A549 (cell line): ENCODE measurements around the gene PSMD2. TPM values are rescaled to one million over a fixed set of nuclear protein-coding genes. Genes with fewer than 3 reads are reported as not detected.
A peak's percentile ranks its signal among the peaks of the same experiment; 100 is the strongest.

Source experiments
- ATAC-seq, 2 experiments: fragments of 200-7000 bp in 1 of 2; fragments of >200 bp in 1 of 2; cut with Nextera tagmentation in 1 of 2; cut with Tn5 transposase in 1 of 2; 3 replicates each; pipeline versions ENCODE4 v1.8.0 to v1.9.1; 2018 to 2020; ENCODE audit warnings: mild to moderate bottlenecking in 1 of 2, moderate library complexity in 1 of 2
- CTCF ChIA-PET: fragments of 300-600 bp; sonication (Branson Sonifier 250); formaldehyde crosslinking; extraction: SDS; loops from one replicate; lab custom pipeline; 2021; ENCODE audit warnings: antibody characterized with exemption, inconsistent platforms; lab: Yijun Ruan, JAX
- POLR2A ChIA-PET: fragments of 350-600 bp; formaldehyde crosslinking; extraction: SDS; loops from one replicate; lab custom pipeline; 2021; ENCODE audit warnings: antibody characterized with exemption, inconsistent platforms; lab: Yijun Ruan, JAX
- DNase-seq, 2 experiments: peaks; one replicate each; pipeline versions ENCODE4 v3.0.0 to v3.0.0-alpha.2; 2011 to 2016; ENCODE audit warnings: low read depth in 1 of 2, low spot score in 1 of 2
- FAIRE-seq: peaks from 2 replicates; lab custom pipeline; 2011; peaks lifted over from hg19 to GRCh38; lab: Jason Lieb, UNC
- H3K27ac ChIP-seq, 2 experiments: fragments of >200 bp; sonication (Bioruptor Twin); formaldehyde crosslinking; 3 replicates each; pipeline ENCODE4 v1.5.1; 2016 to 2017
- H3K4me1 ChIP-seq: fragments of >200 bp; sonication (Bioruptor Twin); formaldehyde crosslinking; 3 replicates; pipeline ENCODE4 v1.6.1; 2016
- H3K4me2 ChIP-seq: fragments of >200 bp; sonication (Bioruptor Twin); formaldehyde crosslinking; 3 replicates; pipeline ENCODE4 v1.6.1; 2016
- H3K4me3 ChIP-seq: fragments of >200 bp; sonication (Bioruptor Twin); formaldehyde crosslinking; 3 replicates; pipeline ENCODE4 v1.5.1; 2016
- H3K9me3 ChIP-seq: fragments of >200 bp; sonication (Bioruptor Twin); formaldehyde crosslinking; 3 replicates; pipeline ENCODE4 v1.6.1; 2016
- BCL3 ChIP-seq: fragments of >200 bp; sonication (Bioruptor Twin); formaldehyde crosslinking; IDR thresholded peaks from 3 replicates; pipeline ENCODE4 v1.6.1; 2016
- CBX2 ChIP-seq: fragments of 200-600 bp; sonication (generic); IDR thresholded peaks from 2 replicates; pipeline ENCODE4 v1.6.1; 2016; ENCODE audit warnings: low read depth, mild to moderate bottlenecking, borderline replicate concordance
- CBX8 ChIP-seq: fragments of 200-600 bp; sonication (generic); IDR thresholded peaks from 2 replicates; pipeline ENCODE4 v1.6.1; 2016
- CHD4 ChIP-seq: fragments of 200-600 bp; sonication (generic); IDR thresholded peaks from 2 replicates; pipeline ENCODE4 v1.6.1; 2016; ENCODE audit warnings: antibody characterized with exemption, mild to moderate bottlenecking, borderline replicate concordance
- EHMT2 ChIP-seq: fragments of 200-600 bp; sonication (generic); IDR thresholded peaks from 2 replicates; pipeline ENCODE4 v1.6.1; 2016; ENCODE audit warnings: antibody characterized with exemption, low read depth, mild to moderate bottlenecking, moderate library complexity
- FOSB ChIP-seq: fragments of 250-450 bp; sonication (Bioruptor Pico); IDR thresholded peaks from 2 replicates; pipeline ENCODE4 v1.5.0; 2020; ENCODE audit warnings: mild to moderate bottlenecking, moderate library complexity
- HES2 ChIP-seq: fragments of >200 bp; sonication (Bioruptor Twin); formaldehyde crosslinking; IDR thresholded peaks from 2 replicates; pipeline ENCODE4 v1.6.1; 2016
- HEYL ChIP-seq: fragments of 250-450 bp; sonication (Bioruptor Pico); IDR thresholded peaks from 2 replicates; pipeline ENCODE4 v1.8.0; 2021; ENCODE audit warnings: mild to moderate bottlenecking, moderate library complexity
- HOXA7 ChIP-seq: fragments of 250-450 bp; sonication (Bioruptor Pico); IDR thresholded peaks from 2 replicates; pipeline ENCODE4 v1.5.0; 2020; ENCODE audit warnings: mild to moderate bottlenecking, moderate library complexity
- HOXB5 ChIP-seq: fragments of 250-450 bp; sonication (Bioruptor Pico); IDR thresholded peaks from 2 replicates; pipeline ENCODE4 v1.5.0; 2020; ENCODE audit warnings: mild to moderate bottlenecking, moderate library complexity
- JUN ChIP-seq, 2 experiments: fragments of >200 bp; sonication (Bioruptor Twin); formaldehyde crosslinking; IDR thresholded peaks; 2 replicates in 1 of 2; 3 replicates in 1 of 2; pipeline ENCODE4 v1.6.1; 2016 to 2017
- JUNB ChIP-seq: fragments of >200 bp; sonication (Bioruptor Twin); formaldehyde crosslinking; IDR thresholded peaks from 2 replicates; pipeline ENCODE4 v1.6.1; 2016
- KDM1A ChIP-seq: fragments of 200-600 bp; sonication (generic); IDR thresholded peaks from 2 replicates; pipeline ENCODE4 v1.6.1; 2016; ENCODE audit warnings: low read depth, mild to moderate bottlenecking
- MYC ChIP-seq: IDR thresholded peaks from 2 replicates; pipeline ENCODE4 v1.6.1; 2012; ENCODE audit warnings: mild to moderate bottlenecking, inconsistent platforms, low read length, improper control_type of control experiment, borderline replicate concordance
- NFE2L2 ChIP-seq: fragments of 150-350 bp; conservative IDR thresholded peaks from 2 replicates; pipeline ENCODE4 v1.6.1; 2014; ENCODE audit warnings: low read length
- NPAS2 ChIP-seq: fragments of 250-450 bp; sonication (Bioruptor Pico); IDR thresholded peaks from 2 replicates; pipeline ENCODE4 v1.8.0; 2022; ENCODE audit warnings: mild to moderate bottlenecking, moderate library complexity, borderline replicate concordance
- PBX3 ChIP-seq: IDR thresholded peaks from 2 replicates; pipeline ENCODE4 v1.6.1; 2012
- PHF8 ChIP-seq: fragments of 200-600 bp; sonication (generic); IDR thresholded peaks from 2 replicates; pipeline ENCODE4 v1.6.1; 2016; ENCODE audit warnings: low read depth, mild to moderate bottlenecking, antibody characterized with exemption, moderate library complexity, borderline replicate concordance
- POLR2A ChIP-seq: IDR thresholded peaks from 2 replicates; pipeline ENCODE4 v1.6.1; 2012; ENCODE audit warnings: mild to moderate bottlenecking, low read length
- POLR2AphosphoS2 ChIP-seq: conservative IDR thresholded peaks from 2 replicates; pipeline ENCODE4 v1.6.1; 2012; ENCODE audit warnings: low read length, improper control_type of control experiment, inconsistent platforms
- RARB ChIP-seq: fragments of 250-450 bp; sonication (Bioruptor Pico); IDR thresholded peaks from 2 replicates; pipeline ENCODE4 v1.8.0; 2021; ENCODE audit warnings: mild to moderate bottlenecking, moderate library complexity
- RCOR1 ChIP-seq: fragments of 150-350 bp; IDR thresholded peaks from 2 replicates; pipeline ENCODE4 v1.6.1; 2014; ENCODE audit warnings: antibody characterized with exemption, low read length, low read depth
- RFX5 ChIP-seq: fragments of 450-650 bp; IDR thresholded peaks from 2 replicates; pipeline ENCODE4 v1.7.1; 2014; ENCODE audit warnings: antibody characterized with exemption, mild to moderate bottlenecking, moderate library complexity
- ZC3H11A ChIP-seq: fragments of 450-650 bp; IDR thresholded peaks from 2 replicates; pipeline ENCODE4 v1.6.1; 2014; ENCODE audit warnings: antibody characterized with exemption, mild to moderate bottlenecking
- ZFP36 ChIP-seq: fragments of 450-650 bp; IDR thresholded peaks from 2 replicates; pipeline ENCODE4 v1.6.1; 2014; ENCODE audit warnings: borderline replicate concordance; ENCODE audit not compliant: partially characterized antibody
- ZSCAN20 ChIP-seq: fragments of 250-450 bp; sonication (Bioruptor Pico); IDR thresholded peaks from 2 replicates; pipeline ENCODE4 v1.8.0; 2022; ENCODE audit warnings: mild to moderate bottlenecking, moderate library complexity
- WGBS: methylation state at CpG from one replicate; pipeline ENCODE4 v1.1.6; 2017; ENCODE audit errors: missing lambda C conversion rate; 5-methylcytosine and 5-hydroxymethylcytosine counted together
- polyA plus RNA-seq, 4 experiments: library from polyadenylated mRNA; depleted of rRNA in 3 of 4; stranded (reverse); fragments of >200 nt; fragmentation: RNase III in 1 of 4; extraction: RNeasy Plus Mini Kit Qiagen cat#74134 plus additional on column Dnase treatment in 1 of 4; gene quantifications; 2 replicates in 3 of 4; 3 replicates in 1 of 4; pipeline ENCODE4 v1.2.3, GENCODE V29; 2011 to 2017
- TF ChIP-seq, protein P1 (sequence below): IDR thresholded peaks from 2 replicates; pipeline ENCODE4 v1.6.1; 2012
- TF ChIP-seq, protein P2 (sequence below): fragments of 250-450 bp; sonication (Bioruptor Pico); IDR thresholded peaks from 2 replicates; pipeline ENCODE4 v1.5.0; 2020; ENCODE audit warnings: low read depth, mild to moderate bottlenecking, moderate library complexity

The PSMD2 gene
- polyA plus RNA-seq, 2 of the 4 experiments (the other 2 are of a cell fraction): 267 to 541 TPM

DNA sequence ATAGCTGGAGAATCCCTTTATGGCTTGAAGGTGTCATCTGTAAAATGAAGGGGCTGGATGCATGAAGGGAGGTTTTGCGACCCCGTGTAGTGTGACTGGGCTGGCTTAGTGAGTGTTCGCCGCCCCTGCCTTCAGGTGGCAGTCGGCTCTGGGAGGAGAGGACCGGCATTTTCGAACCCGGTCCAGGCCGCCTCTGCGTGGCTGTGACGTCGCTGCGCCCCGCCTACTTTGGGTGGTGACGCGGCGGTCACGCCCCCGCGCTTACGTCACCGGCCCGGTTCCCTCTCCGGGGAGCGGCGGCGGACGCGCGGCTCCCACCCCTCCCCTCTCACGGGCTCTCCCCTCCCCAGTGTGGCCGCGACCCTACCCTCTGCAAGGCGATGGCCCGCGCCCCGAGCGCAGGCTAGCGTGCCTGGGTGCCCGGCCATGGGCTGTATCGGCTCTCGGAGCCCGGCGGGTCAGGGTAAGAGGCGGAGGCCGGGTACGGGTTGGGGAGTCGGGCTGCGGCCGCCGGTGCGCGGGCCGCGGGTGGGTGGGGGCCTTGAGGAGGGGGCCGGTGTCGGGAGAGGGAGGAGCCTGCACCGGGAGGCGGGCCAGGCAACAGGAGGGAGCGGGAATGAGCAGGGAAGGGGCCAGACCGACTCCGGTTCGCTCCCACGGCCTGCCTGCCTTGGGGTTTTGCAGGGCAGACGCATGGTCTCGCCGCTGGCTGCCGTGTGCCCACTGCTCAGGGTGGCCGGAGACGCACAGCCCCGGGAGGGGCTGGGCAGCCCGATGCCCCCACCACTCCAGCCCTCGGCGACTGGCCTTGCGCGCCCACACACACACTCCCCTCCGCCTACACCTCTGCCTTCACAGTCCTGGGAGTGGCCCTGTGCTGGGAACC lies 36.9 kb downstream of the PSMD2 start:
- ATAC-seq (peak; percentile 58 to 73), DNase-seq (peak; percentile 50 to 82), FAIRE-seq (no peak)
- POLR2A ChIA-PET: no interaction called here
- peak overlapping the region; percentile 91 for H3K4me3 ChIP-seq
- H3K9me3 ChIP-seq: no peaks in the 10 kb centered on the region
- WGBS: 11% methylated on average over 17 of the region's 77 CpGs
- no peak for TF ChIP-seq JUNB
- TF ChIP-seq PHF8: peak; percentile 40; the same call in 1 of the 2 replicates
- peak; percentile 78 for TF ChIP-seq FOSB (CRISPR knock-in tag)
- TF ChIP-seq POLR2AphosphoS2: peak; percentile 94
- peak; percentile 32; the same call in 1 of the 2 replicates for TF ChIP-seq HOXB5 (CRISPR knock-in tag)
- peak; percentile 24; the same call in 1 of the 2 replicates for TF ChIP-seq POLR2A
- TF ChIP-seq HOXA7 (CRISPR knock-in tag): peak; percentile 60; the same call in 1 of the 2 replicates
- TF ChIP-seq MYC: 0 out of 2 replicates have a peak, but pooled peaks have one; percentile 20
- peak; percentile 84 for TF ChIP-seq PBX3
- TF ChIP-seq, protein P1, sequence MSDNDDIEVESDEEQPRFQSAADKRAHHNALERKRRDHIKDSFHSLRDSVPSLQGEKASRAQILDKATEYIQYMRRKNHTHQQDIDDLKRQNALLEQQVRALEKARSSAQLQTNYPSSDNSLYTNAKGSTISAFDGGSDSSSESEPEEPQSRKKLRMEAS: peak; percentile 20
- no peak for TF ChIP-seq ZC3H11A
- peak; percentile 24; the same call in 1 of the 3 replicates for TF ChIP-seq BCL3
- TF ChIP-seq JUN (IDR thresholded peaks at IDR 0.05): peak in 1 of 2 experiments; percentile 81; a peak in 3 of 5 replicates
- TF ChIP-seq ZSCAN20 (CRISPR knock-in tag): no peak
- H3K27ac ChIP-seq: peak overlapping the region; percentile 94 to 97
- peaks cover 52% of the 10 kb centered on the region; the same call in 2 of the 3 replicates for H3K4me1 ChIP-seq
- peak overlapping the region; percentile 96 for H3K4me2 ChIP-seq
- CTCF ChIA-PET: interaction anchor here (0.7 to 0.9 kb wide), 2 partner anchors 10 to 26 kb away, joined by 3 read pairs; partner anchors contain the start of genes CLCN2 and POLR2H

DNA sequence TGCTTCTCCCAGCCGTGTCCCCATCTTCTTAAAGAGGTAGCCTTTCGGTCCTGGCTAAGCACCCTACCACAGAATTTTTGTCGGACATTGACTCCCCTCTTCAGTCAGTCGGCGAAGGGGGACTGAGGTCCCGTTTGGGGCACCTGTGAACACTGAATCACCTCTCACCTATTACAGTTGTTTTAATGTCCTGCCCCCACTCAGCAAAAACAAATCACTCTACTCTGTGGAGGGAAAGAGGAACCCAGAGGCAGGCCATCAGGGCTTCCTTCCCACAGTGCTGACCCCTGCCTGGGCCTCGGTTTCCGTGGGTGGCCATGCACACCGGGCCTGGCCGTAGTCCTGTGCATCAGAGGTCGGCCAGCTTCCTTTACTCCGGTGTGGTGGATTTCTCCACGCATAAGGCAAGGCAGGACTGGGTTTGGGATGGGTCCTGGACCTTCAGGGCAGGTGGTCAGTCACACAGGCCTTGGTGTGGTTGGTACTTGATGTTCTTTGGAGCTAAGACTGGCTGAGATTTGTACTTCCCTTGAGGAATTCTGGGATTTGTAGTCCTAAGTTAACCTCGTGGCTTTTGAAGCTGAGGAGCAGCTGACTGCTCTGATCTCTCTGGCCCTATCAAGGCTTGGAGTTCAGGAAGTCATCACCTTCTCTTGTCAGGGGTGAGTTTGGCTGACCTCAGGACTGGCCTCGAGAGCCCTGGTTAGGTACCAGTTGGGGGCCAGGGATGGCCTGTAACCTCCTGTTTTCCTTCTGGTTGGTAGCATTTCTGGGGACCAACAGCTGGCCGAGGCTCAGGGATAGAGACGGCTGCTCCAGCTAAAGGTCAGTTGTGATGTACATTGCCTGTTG lies 37.7 kb downstream of the PSMD2 start:
- FAIRE-seq: no peak
- peak in 1 of 2 experiments; percentile 56 for DNase-seq
- no peaks in the 10 kb centered on the region for H3K9me3 ChIP-seq
- peak overlapping the region; percentile 94 to 97 for H3K27ac ChIP-seq
- peak overlapping the region; percentile 91 for H3K4me3 ChIP-seq
- peaks cover 43% of the 10 kb centered on the region; the same call in 2 of the 3 replicates for H3K4me1 ChIP-seq
- H3K4me2 ChIP-seq: peak overlapping the region; percentile 96
- 51% methylated on average over 11 of the region's 17 CpGs for WGBS
- ATAC-seq: peak; percentile 7 to 43; a peak in 4 of 6 replicates
- POLR2A ChIA-PET: no interaction called here
- CTCF ChIA-PET: interaction anchor here (1.0 to 2.6 kb wide), 4 partner anchors 12 to 31 kb away, joined by 3 to 9 read pairs (median 6); no protein-coding TSS in a partner anchor
- no peak for TF ChIP-seq BCL3
- TF ChIP-seq ZFP36: no peak
- no peak for TF ChIP-seq RFX5
- TF ChIP-seq KDM1A: no peak
- no peak for TF ChIP-seq POLR2A
- TF ChIP-seq, protein P1: no peak
- TF ChIP-seq EHMT2: no peak
- no peak for TF ChIP-seq JUN (IDR thresholded peaks at IDR 0.05)
- TF ChIP-seq HES2: no peak
- TF ChIP-seq FOSB (CRISPR knock-in tag): no peak
- TF ChIP-seq CHD4: no peak
- no peak for TF ChIP-seq NFE2L2
- TF ChIP-seq CBX2: no peak
- TF ChIP-seq CBX8: no peak
- TF ChIP-seq, protein P2, sequence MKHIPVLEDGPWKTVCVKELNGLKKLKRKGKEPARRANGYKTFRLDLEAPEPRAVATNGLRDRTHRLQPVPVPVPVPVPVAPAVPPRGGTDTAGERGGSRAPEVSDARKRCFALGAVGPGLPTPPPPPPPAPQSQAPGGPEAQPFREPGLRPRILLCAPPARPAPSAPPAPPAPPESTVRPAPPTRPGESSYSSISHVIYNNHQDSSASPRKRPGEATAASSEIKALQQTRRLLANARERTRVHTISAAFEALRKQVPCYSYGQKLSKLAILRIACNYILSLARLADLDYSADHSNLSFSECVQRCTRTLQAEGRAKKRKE: no peak
- no peak for TF ChIP-seq RCOR1
- no peak for TF ChIP-seq NPAS2 (CRISPR knock-in tag)
- TF ChIP-seq RARB (CRISPR knock-in tag): no peak
- TF ChIP-seq HEYL: no peak
